ENCODE measurements around the gene KRTAP10-6.
"Not testable (repeated sequence)": the region's sequence is repeated elsewhere in the genome, so short reads cannot be mapped to it uniquely, and the experiment has no call there.

The KRTAP10-6 gene

DNA sequence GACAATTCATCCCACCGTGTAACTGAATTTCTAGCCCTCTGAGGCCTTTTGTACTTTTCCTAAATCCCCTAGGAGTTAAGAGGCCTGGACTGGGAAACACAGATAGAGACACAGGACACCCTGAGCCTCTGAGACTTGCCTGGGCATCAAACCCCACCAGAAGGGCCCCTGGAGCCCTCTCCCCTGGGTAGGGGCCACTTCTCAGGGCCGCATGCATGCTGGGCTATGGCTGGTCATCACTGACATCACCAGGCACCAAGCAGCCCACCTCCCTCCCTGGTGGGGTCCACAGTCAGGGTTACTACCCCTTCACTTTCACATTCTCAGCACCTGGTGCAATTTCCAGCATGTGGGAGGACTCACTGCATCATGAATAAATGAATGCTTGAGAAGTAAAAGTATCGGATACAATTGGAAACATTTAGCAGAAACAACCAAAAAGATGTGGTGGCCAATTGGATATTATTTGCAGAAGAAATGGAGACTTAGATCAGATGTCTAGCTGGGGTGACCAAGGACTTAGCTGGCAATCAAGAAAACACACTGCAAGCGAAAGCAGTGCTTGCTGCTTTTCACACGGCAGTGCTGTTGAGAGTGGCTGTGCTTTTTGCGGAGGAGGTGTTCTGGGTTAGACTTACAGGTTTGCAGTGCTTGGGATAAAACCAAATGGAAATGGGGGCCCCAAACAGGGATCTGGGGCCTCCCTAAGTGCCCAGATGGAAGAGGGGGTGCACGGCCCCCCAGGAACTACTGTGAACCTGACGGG lies 7.1 kb upstream of the KRTAP10-6 start:
- TF ChIP-seq POLR2A (IDR thresholded peaks at IDR 0.05; ENCODE audit: low read depth, low read length), result no peak
- no peak for TF ChIP-seq TAF1 (IDR thresholded peaks at IDR 0.05; ENCODE audit: low read depth, low read length)
- no peak for TF ChIP-seq POLR2AphosphoS5 (IDR thresholded peaks at IDR 0.05; ENCODE audit: low read depth, low read length)
- TF ChIP-seq SPI1 (IDR thresholded peaks at IDR 0.05; ENCODE audit: low read depth, low read length), result no peak
- no peak for TF ChIP-seq POU2F2 (IDR thresholded peaks at IDR 0.05; ENCODE audit: low read depth, low read length)
- no peak for TF ChIP-seq PAX5 (IDR thresholded peaks at IDR 0.05; ENCODE audit: insufficient read depth, low read length, severe bottlenecking)
- no peak for FAIRE-seq
- DNase-seq (ENCODE audit: insufficient read length, low spot score), result no peak

GRCh38 chr21:44598061-44598460 lies 5.8 kb upstream of the KRTAP10-6 start:
- TF ChIP-seq SPI1 (IDR thresholded peaks at IDR 0.05; ENCODE audit: low read depth, low read length) (no peak), TAF1 (IDR thresholded peaks at IDR 0.05; ENCODE audit: low read depth, low read length) (no peak), POLR2A (IDR thresholded peaks at IDR 0.05; ENCODE audit: low read depth, low read length) (no peak)
- FAIRE-seq (no peak), DNase-seq (ENCODE audit: insufficient read length, low spot score) (no peak)

GRCh38 chr21:44596068-44596725 lies 3.9 kb upstream of the KRTAP10-6 start:
- no peak for DNase-seq (ENCODE audit: insufficient read length, low spot score)
- FAIRE-seq, result no peak
- TF ChIP-seq SPI1 (IDR thresholded peaks at IDR 0.05; ENCODE audit: low read depth, low read length) (no peak), POLR2A (IDR thresholded peaks at IDR 0.05; ENCODE audit: low read depth, low read length) (no peak), POU2F2 (IDR thresholded peaks at IDR 0.05; ENCODE audit: low read depth, low read length) (no peak), POLR2AphosphoS5 (IDR thresholded peaks at IDR 0.05; ENCODE audit: low read depth, low read length) (no peak), PAX5 (IDR thresholded peaks at IDR 0.05; ENCODE audit: insufficient read depth, low read length, severe bottlenecking) (no peak), TAF1 (IDR thresholded peaks at IDR 0.05; ENCODE audit: low read depth, low read length) (no peak)

- TF ChIP-seq POU2F2 (IDR thresholded peaks at IDR 0.05; ENCODE audit: low read depth, low read length), result no peak
- no peak for TF ChIP-seq POLR2AphosphoS5 (IDR thresholded peaks at IDR 0.05; ENCODE audit: low read depth, low read length)
- no peak for TF ChIP-seq POLR2A (IDR thresholded peaks at IDR 0.05; ENCODE audit: low read depth, low read length)
- no peak for TF ChIP-seq TAF1 (IDR thresholded peaks at IDR 0.05; ENCODE audit: low read depth, low read length)
- no peak for TF ChIP-seq PAX5 (IDR thresholded peaks at IDR 0.05; ENCODE audit: insufficient read depth, low read length, severe bottlenecking)
- TF ChIP-seq SPI1 (IDR thresholded peaks at IDR 0.05; ENCODE audit: low read depth, low read length), result no peak
- FAIRE-seq (no peak), DNase-seq (ENCODE audit: insufficient read length, low spot score) (no peak)
These were observed 3.2 kb upstream of the KRTAP10-6 start for GRCh38 chr21:44595524-44595923.

DNA sequence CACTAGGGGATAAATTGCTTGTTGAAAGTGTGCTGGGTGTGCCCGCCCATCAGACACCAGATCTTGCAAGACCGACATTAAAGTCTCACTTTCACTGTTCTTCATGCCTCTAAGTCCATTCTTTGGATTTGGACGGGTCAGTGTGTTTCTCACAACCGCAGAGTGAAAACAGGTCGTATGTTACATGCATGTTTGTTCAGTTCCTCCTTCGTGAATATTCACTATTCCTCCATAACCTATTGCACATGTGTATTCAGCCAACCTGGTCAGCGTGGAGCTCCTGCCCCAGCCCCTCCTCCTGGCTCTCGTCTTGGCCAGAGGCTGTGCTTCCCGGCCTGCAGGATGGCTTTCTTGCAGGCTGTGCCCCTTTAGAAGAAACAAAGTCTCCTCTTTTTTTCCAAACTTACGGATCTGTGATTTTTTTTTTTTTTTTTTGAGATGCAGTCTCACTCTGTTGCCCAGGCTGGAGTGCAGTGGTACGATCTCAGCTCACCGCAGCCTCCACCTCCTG lies 2.2 kb upstream of the KRTAP10-6 start:
- no peak for DNase-seq (ENCODE audit: insufficient read length, low spot score)
- TF ChIP-seq SPI1 (IDR thresholded peaks at IDR 0.05; ENCODE audit: low read depth, low read length) (no peak), PAX5 (IDR thresholded peaks at IDR 0.05; ENCODE audit: insufficient read depth, low read length, severe bottlenecking) (no peak), POLR2A (IDR thresholded peaks at IDR 0.05; ENCODE audit: low read depth, low read length) (no peak), TAF1 (IDR thresholded peaks at IDR 0.05; ENCODE audit: low read depth, low read length) (no peak), POLR2AphosphoS5 (IDR thresholded peaks at IDR 0.05; ENCODE audit: low read depth, low read length) (no peak), POU2F2 (IDR thresholded peaks at IDR 0.05; ENCODE audit: low read depth, low read length) (no peak)
- FAIRE-seq, result no peak

- TF ChIP-seq POLR2AphosphoS5 (IDR thresholded peaks at IDR 0.05; ENCODE audit: low read depth, low read length) (no peak), TAF1 (IDR thresholded peaks at IDR 0.05; ENCODE audit: low read depth, low read length) (no peak), PAX5 (IDR thresholded peaks at IDR 0.05; ENCODE audit: insufficient read depth, low read length, severe bottlenecking) (no peak), POU2F2 (IDR thresholded peaks at IDR 0.05; ENCODE audit: low read depth, low read length) (no peak), POLR2A (IDR thresholded peaks at IDR 0.05; ENCODE audit: low read depth, low read length) (no peak), SPI1 (IDR thresholded peaks at IDR 0.05; ENCODE audit: low read depth, low read length) (no peak)
- no peak for DNase-seq (ENCODE audit: insufficient read length, low spot score)
- FAIRE-seq, result no peak
These were observed 1.5 kb upstream of the KRTAP10-6 start for GRCh38 chr21:44593598-44594405.

DNA sequence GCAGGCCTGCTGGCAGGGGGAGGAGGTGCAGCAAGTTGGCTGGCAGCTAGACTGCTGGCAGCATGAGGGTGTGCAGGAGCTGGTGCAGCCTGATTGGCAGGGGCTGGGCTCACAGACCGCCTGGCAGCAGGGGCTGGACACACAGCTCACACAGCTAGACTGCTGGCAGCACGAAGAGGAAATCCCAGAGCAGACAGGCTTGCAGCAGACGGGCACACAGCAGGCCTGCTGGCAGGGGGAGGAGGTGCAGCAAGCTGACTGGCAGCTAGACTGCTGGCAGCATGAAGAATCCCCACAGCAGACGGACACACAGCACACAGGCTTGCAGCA lies 539 bp downstream of the KRTAP10-6 start:
- DNase-seq (ENCODE audit: insufficient read length, low spot score); FAIRE-seq: not testable (repeated sequence)

DNA sequence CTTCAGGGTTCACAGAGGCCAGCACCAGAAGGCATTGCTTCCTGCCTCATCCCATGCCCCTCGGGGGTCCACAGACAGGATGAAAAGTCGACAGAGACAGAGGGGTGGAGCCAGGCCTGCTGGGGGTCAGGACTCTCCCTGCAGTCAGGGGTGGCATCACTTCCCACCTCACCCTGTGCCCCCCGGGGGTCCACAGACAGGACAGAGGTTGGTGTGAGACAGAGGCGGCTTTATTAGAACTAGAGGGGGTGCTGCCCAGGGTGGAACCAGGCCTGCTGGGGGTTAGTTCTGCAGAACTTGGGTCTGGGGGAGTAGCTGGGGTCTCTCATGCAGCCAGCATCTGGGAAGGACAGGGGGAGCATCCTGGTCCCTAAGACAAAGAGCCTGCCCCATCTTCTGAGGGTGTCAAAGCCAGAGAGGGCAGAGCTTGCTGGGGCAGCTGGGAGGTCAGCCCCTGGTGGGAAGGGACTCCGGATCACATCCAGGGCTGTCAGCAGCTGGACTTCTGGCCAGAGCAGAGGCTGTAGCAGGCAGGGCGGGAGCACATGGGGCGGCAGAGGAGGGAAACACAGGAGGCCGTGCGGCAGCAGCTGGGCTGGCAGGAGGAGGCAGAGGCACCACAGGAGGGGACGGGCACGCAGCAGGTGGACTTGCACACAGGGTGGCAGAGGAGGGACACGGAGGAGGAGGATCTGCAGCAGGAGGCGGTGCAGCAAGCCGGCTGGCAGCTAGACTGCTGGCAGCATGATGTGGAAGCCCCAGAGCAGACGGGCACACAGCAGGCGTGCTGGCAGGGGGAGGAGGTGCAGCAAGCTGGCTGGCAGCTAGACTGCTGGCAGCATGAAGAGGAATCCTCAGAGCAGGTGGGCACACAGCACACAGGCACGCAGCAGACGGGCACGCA lies 1.2 kb downstream of the KRTAP10-6 start:
- FAIRE-seq; DNase-seq (ENCODE audit: insufficient read length, low spot score): not testable (repeated sequence)

DNA sequence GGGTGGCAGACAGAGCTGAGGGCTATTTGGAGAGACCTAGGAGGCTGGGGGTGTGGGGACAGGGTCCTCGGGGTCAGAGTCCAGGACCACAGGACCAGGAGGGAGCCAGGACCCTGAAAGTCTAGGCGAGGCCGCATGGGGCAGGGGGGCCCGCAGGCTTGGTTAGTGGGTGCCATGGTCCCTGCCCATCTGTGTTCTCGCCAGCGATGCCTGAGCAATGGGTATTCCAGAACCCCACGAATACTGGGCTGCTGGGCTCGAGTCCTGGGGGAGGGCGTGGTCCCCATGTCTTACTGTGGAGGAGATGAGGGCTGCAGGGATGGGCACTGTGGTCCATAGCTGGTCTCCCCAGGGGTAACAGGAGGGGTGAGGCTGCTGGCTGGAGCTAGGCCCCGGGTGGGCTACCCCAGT lies 2.0 kb downstream of the KRTAP10-6 start:
- no peak for TF ChIP-seq POLR2AphosphoS5 (IDR thresholded peaks at IDR 0.05; ENCODE audit: low read depth, low read length)
- TF ChIP-seq PAX5 (IDR thresholded peaks at IDR 0.05; ENCODE audit: insufficient read depth, low read length, severe bottlenecking), result no peak
- TF ChIP-seq TAF1 (IDR thresholded peaks at IDR 0.05; ENCODE audit: low read depth, low read length), result no peak
- TF ChIP-seq SPI1 (IDR thresholded peaks at IDR 0.05; ENCODE audit: low read depth, low read length), result no peak
- TF ChIP-seq POLR2A (IDR thresholded peaks at IDR 0.05; ENCODE audit: low read depth, low read length), result no peak
- no peak for TF ChIP-seq POU2F2 (IDR thresholded peaks at IDR 0.05; ENCODE audit: low read depth, low read length)
- FAIRE-seq, result no peak

More for the DNA sequence above, 2.0 kb downstream of the KRTAP10-6 start:
- DNase-seq (ENCODE audit: insufficient read length, low spot score), result no peak
